DOHH2 (cell line): ENCODE data around the gene TMEM9.
A peak's percentile ranks its signal among the peaks of the same experiment; 100 is the strongest.

Experiments
- H3F3A ChIP-seq: fragments of 200-600 bp; sonication (generic), shearing (Covaris generic); 2 replicates; pipeline ENCODE4 v1.6.0; 2016; ENCODE audit warnings: antibody characterized with exemption, mild to moderate bottlenecking; ENCODE audit not compliant: control insufficient read depth, insufficient read depth
- H3K27ac ChIP-seq: fragments of 200-600 bp; sonication (generic); 2 replicates; pipeline ENCODE4 v1.5.1; 2014; ENCODE audit warnings: low read depth, mild to moderate bottlenecking, low read length, moderate library complexity
- H3K27me3 ChIP-seq: fragments of 200-600 bp; sonication (generic); 2 replicates; pipeline ENCODE4 v1.6.1; 2014; ENCODE audit warnings: mild to moderate bottlenecking, low read length, mixed read lengths; ENCODE audit not compliant: control insufficient read depth
- H3K36me3 ChIP-seq: fragments of 200-600 bp; sonication (generic); 2 replicates; pipeline ENCODE4 v1.6.1; 2014; ENCODE audit warnings: mild to moderate bottlenecking, low read length, moderate library complexity, mixed read lengths; ENCODE audit not compliant: control insufficient read depth
- H3K4me1 ChIP-seq: fragments of 200-600 bp; sonication (generic); 2 replicates; pipeline ENCODE4 v1.6.1; 2014; ENCODE audit warnings: mild to moderate bottlenecking, low read length, mixed read lengths; ENCODE audit not compliant: control insufficient read depth
- H3K4me2 ChIP-seq: fragments of 200-600 bp; sonication (generic); 2 replicates; pipeline ENCODE4 v1.6.0; 2014; ENCODE audit warnings: mild to moderate bottlenecking, low read length, moderate library complexity
- H3K4me3 ChIP-seq: fragments of 200-600 bp; sonication (generic); 2 replicates; pipeline ENCODE4 v1.5.1; 2014; ENCODE audit warnings: mild to moderate bottlenecking, low read length, mixed read lengths
- H3K79me2 ChIP-seq: fragments of 200-600 bp; sonication (generic); 2 replicates; pipeline ENCODE4 v1.6.1; 2014; ENCODE audit warnings: mild to moderate bottlenecking, low read length, mixed read lengths; ENCODE audit not compliant: control insufficient read depth
- H3K9me2 ChIP-seq: fragments of 200-600 bp; sonication (generic); replicated peaks from 2 replicates; pipeline ENCODE4 v1.6.1; 2014; ENCODE audit warnings: mild to moderate bottlenecking, low read length, mixed read lengths; ENCODE audit not compliant: control insufficient read depth
- H3K9me3 ChIP-seq: fragments of 200-600 bp; sonication (generic); 2 replicates; pipeline ENCODE4 v1.6.1; 2014; ENCODE audit warnings: antibody characterized with exemption, low read length, mixed read lengths; ENCODE audit not compliant: control insufficient read depth, insufficient read depth
- H4K20me1 ChIP-seq: fragments of 200-600 bp; sonication (generic); 2 replicates; pipeline ENCODE4 v1.6.0; 2014; ENCODE audit warnings: low read depth, mild to moderate bottlenecking, antibody characterized with exemption, low read length, moderate library complexity; ENCODE audit not compliant: control insufficient read depth, insufficient read depth
- CTCF ChIP-seq: fragments of 200-600 bp; sonication (generic); IDR thresholded peaks from one replicate; pipeline ENCODE4 v1.5.1; 2014; ENCODE audit warnings: antibody characterized with exemption, mild to moderate bottlenecking, low read depth, low read length; ENCODE audit not compliant: poor library complexity, severe bottlenecking
- EZH2phosphoT487 ChIP-seq: fragments of 200-600 bp; sonication (generic); IDR thresholded peaks from 2 replicates; pipeline ENCODE4 v1.6.1; 2017; ENCODE audit warnings: borderline replicate concordance, mild to moderate bottlenecking, antibody characterized with exemption, low read length, moderate library complexity, mixed read lengths

The TMEM9 gene

GRCh38 chr1:201172326-201172725 lies 18.1 kb upstream of the TMEM9 start:
- H3K9me2 ChIP-seq, result no peaks in the 10 kb centered on the region
- peaks cover 43% of the 10 kb centered on the region for H3K27me3 ChIP-seq
- H3K36me3 ChIP-seq, result no peaks in the 10 kb centered on the region
- H3K27ac ChIP-seq, result no peak overlapping the region
- H3K4me3 ChIP-seq, result no peak overlapping the region
- H3F3A ChIP-seq, result no peaks in the 10 kb centered on the region
- H4K20me1 ChIP-seq, result no peaks in the 10 kb centered on the region
- no peaks in the 10 kb centered on the region for H3K79me2 ChIP-seq
- no peak overlapping the region for H3K4me2 ChIP-seq
- peaks cover 10% of the 10 kb centered on the region; the same call in 1 of the 2 replicates for H3K4me1 ChIP-seq
- no peak for TF ChIP-seq EZH2phosphoT487
- TF ChIP-seq CTCF, result no peak
- no peaks in the 10 kb centered on the region for H3K9me3 ChIP-seq

GRCh38 chr1:201171063-201172036 lies 17.1 kb upstream of the TMEM9 start:
- H3K4me3 ChIP-seq, result peak overlapping the region; percentile 69

GRCh38 chr1:201170533-201171062 lies 16.3 kb upstream of the TMEM9 start:
- peaks cover 10% of the 10 kb centered on the region; the same call in 1 of the 2 replicates for H3K4me1 ChIP-seq
- no peak overlapping the region for H3K27ac ChIP-seq
- H3F3A ChIP-seq, result no peaks in the 10 kb centered on the region
- no peaks in the 10 kb centered on the region for H3K36me3 ChIP-seq
- H3K79me2 ChIP-seq, result no peaks in the 10 kb centered on the region
- no peaks in the 10 kb centered on the region for H3K9me2 ChIP-seq
- peaks cover 44% of the 10 kb centered on the region for H3K27me3 ChIP-seq
- H4K20me1 ChIP-seq, result no peaks in the 10 kb centered on the region
- no peak for TF ChIP-seq CTCF
- TF ChIP-seq EZH2phosphoT487, result no peak
- H3K4me3 ChIP-seq, result peak overlapping the region; percentile 69
- no peaks in the 10 kb centered on the region for H3K9me3 ChIP-seq
- peak overlapping the region; percentile 83 for H3K4me2 ChIP-seq

More at GRCh38 chr1:201171063-201172036, 17.1 kb upstream of the TMEM9 start:
- peak overlapping the region; percentile 83 for H3K4me2 ChIP-seq
- no peaks in the 10 kb centered on the region for H4K20me1 ChIP-seq
- no peaks in the 10 kb centered on the region for H3K9me3 ChIP-seq
- no peak overlapping the region for H3K27ac ChIP-seq
- no peaks in the 10 kb centered on the region for H3F3A ChIP-seq
- no peaks in the 10 kb centered on the region for H3K36me3 ChIP-seq
- no peaks in the 10 kb centered on the region for H3K79me2 ChIP-seq
- peaks cover 10% of the 10 kb centered on the region; the same call in 1 of the 2 replicates for H3K4me1 ChIP-seq
- peak; percentile 53 for TF ChIP-seq CTCF
- 0 out of 2 replicates have a peak, but pooled peaks have one; percentile 72 for TF ChIP-seq EZH2phosphoT487
- peaks cover 44% of the 10 kb centered on the region for H3K27me3 ChIP-seq
- no peaks in the 10 kb centered on the region for H3K9me2 ChIP-seq
